HEK293 (cell line): ENCODE measurements around the gene CST7.

ENCODE experiments used
- CTCF ChIA-PET: fragments of 350-600 bp; formaldehyde crosslinking; extraction: SDS; loops from one replicate; lab custom pipeline; 2021; ENCODE audit warnings: antibody characterized with exemption; lab: Yijun Ruan, JAX
- POLR2A ChIA-PET: fragments of 300-600 bp; formaldehyde crosslinking; extraction: SDS; loops from one replicate; lab custom pipeline; 2020; ENCODE audit warnings: antibody characterized with exemption, inconsistent platforms; lab: Yijun Ruan, JAX
- H3K27ac ChIP-seq: fragments of 200-500 bp; sonication (Bioruptor generic); 2 replicates; pipeline ENCODE4 v1.5.1; 2014; ENCODE audit warnings: low read depth, low read length, control low read depth, inconsistent platforms; ENCODE audit errors: extremely low read depth
- H3K36me3 ChIP-seq, 2 experiments: fragments of 200-500 bp in 1 of 2; sonication (Bioruptor generic) in 1 of 2; 1 replicate in 1 of 2; 2 replicates in 1 of 2; pipeline ENCODE4 v1.5.1; 2014 to 2017; ENCODE audit warnings: inconsistent platforms in 2 of 2, low read length in 2 of 2; ENCODE audit not compliant: control insufficient read depth in 2 of 2, insufficient read depth in 1 of 2
- H3K4me1 ChIP-seq: fragments of 200-500 bp; sonication (Bioruptor generic); 2 replicates; pipeline ENCODE4 v1.5.1; 2014; ENCODE audit warnings: mild to moderate bottlenecking, low read length, inconsistent platforms; ENCODE audit not compliant: control insufficient read depth, insufficient read depth
- H3K4me3 ChIP-seq: 2 replicates; pipeline ENCODE4 v1.5.1; 2011; ENCODE audit warnings: low read depth, mild to moderate bottlenecking, control low read depth, low read length, moderate library complexity
- H3K9me3 ChIP-seq: fragments of 200-500 bp; sonication (Bioruptor generic); 2 replicates; pipeline ENCODE4 v1.5.1; 2014; ENCODE audit warnings: low read depth, low read length, inconsistent platforms; ENCODE audit not compliant: control insufficient read depth, insufficient read depth
- ATF2 ChIP-seq: fragments of 450-650 bp; formaldehyde crosslinking; IDR thresholded peaks from 2 replicates; pipeline ENCODE4 v1.5.1; 2016; ENCODE audit warnings: missing biosample characterization, missing genetic modification characterization, low read depth
- EGR2 ChIP-seq: fragments of 450-650 bp; formaldehyde crosslinking; IDR thresholded peaks from 2 replicates; pipeline ENCODE4 v1.5.1; 2016; ENCODE audit warnings: low read depth, missing biosample characterization, missing genetic modification characterization
- HOXD13 ChIP-seq: sonication (generic); formaldehyde crosslinking; IDR thresholded peaks from 2 replicates; pipeline ENCODE4 v1.8.0; 2022; ENCODE audit warnings: missing genetic modification reagents, borderline replicate concordance
- KLF1 ChIP-seq: fragments of 450-650 bp; formaldehyde crosslinking; IDR thresholded peaks from 2 replicates; pipeline ENCODE4 v1.5.1; 2016; ENCODE audit warnings: missing biosample characterization, missing genetic modification characterization
- SP7 ChIP-seq: fragments of 450-650 bp; formaldehyde crosslinking; IDR thresholded peaks from 2 replicates; pipeline ENCODE4 v1.5.1; 2016; ENCODE audit warnings: missing biosample characterization, missing genetic modification characterization
- ZBTB21 ChIP-seq: fragments of 450-650 bp; formaldehyde crosslinking; IDR thresholded peaks from 2 replicates; pipeline ENCODE4 v1.5.1; 2017; ENCODE audit warnings: missing biosample characterization, missing genetic modification characterization
- ZFHX2 ChIP-seq: fragments of 450-650 bp; formaldehyde crosslinking; conservative IDR thresholded peaks from 2 replicates; pipeline ENCODE4 v1.5.1; 2016; ENCODE audit warnings: missing biosample characterization, missing genetic modification characterization
- ZFP37 ChIP-seq: fragments of 450-650 bp; formaldehyde crosslinking; IDR thresholded peaks from 2 replicates; pipeline ENCODE4 v1.5.1; 2016; ENCODE audit warnings: missing biosample characterization, missing genetic modification characterization
- ZFP69B ChIP-seq: fragments of 450-650 bp; formaldehyde crosslinking; IDR thresholded peaks from 2 replicates; pipeline ENCODE4 v1.5.1; 2016; ENCODE audit warnings: missing biosample characterization, missing genetic modification characterization
- ZNF18 ChIP-seq: fragments of 450-650 bp; formaldehyde crosslinking; IDR thresholded peaks from 2 replicates; pipeline ENCODE4 v1.5.1; 2016; ENCODE audit warnings: missing biosample characterization, missing genetic modification characterization
- ZNF394 ChIP-seq: fragments of 450-650 bp; formaldehyde crosslinking; IDR thresholded peaks from 2 replicates; pipeline ENCODE4 v1.5.1; 2016; ENCODE audit warnings: missing biosample characterization, missing genetic modification characterization, mild to moderate bottlenecking, moderate library complexity, borderline replicate concordance
- ZNF558 ChIP-seq: fragments of 450-650 bp; formaldehyde crosslinking; IDR thresholded peaks from 2 replicates; pipeline ENCODE4 v1.5.1; 2016; ENCODE audit warnings: missing biosample characterization, missing genetic modification characterization
- ZNF776 ChIP-seq: fragments of 450-650 bp; formaldehyde crosslinking; IDR thresholded peaks from 2 replicates; pipeline ENCODE4 v1.5.0; 2017; ENCODE audit warnings: missing biosample characterization, missing genetic modification characterization, borderline replicate concordance
- ZNF791 ChIP-seq: fragments of 450-650 bp; formaldehyde crosslinking; IDR thresholded peaks from 2 replicates; pipeline ENCODE4 v1.5.1; 2016; ENCODE audit warnings: missing biosample characterization, missing genetic modification characterization

The CST7 gene

GRCh38 chr20:24985802-24986201 is 36.7 kb downstream of the CST7 start:
- H3K4me3 ChIP-seq, result no peak overlapping the region
- H3K9me3 ChIP-seq, result no peaks in the 10 kb centered on the region
- CTCF ChIA-PET, result interaction anchor here (0.6 kb wide), 1 partner anchor 55 kb away, joined by 3 read pairs; no protein-coding TSS in a partner anchor
- POLR2A ChIA-PET, result no interaction called here
- TF ChIP-seq ZNF791 (tag by site-specific recombination), result no peak
- no peak for TF ChIP-seq ZNF558 (tag by site-specific recombination)
- peaks cover 5 to 36% of the 10 kb centered on the region in 2 experiments; a peak in 2 of 3 replicates for H3K36me3 ChIP-seq
- H3K4me1 ChIP-seq, result no peaks in the 10 kb centered on the region; the same call in none of the 2 replicates
- no peak overlapping the region for H3K27ac ChIP-seq

GRCh38 chr20:24986436-24987015 is 37.5 kb downstream of the CST7 start:
- Histone ChIP-seq H3K4me3 (no peak overlapping the region), H3K36me3 (peaks cover 5 to 29% of the 10 kb centered on the region in 2 experiments; a peak in 2 of 3 replicates), H3K9me3 (no peaks in the 10 kb centered on the region), H3K4me1 (no peaks in the 10 kb centered on the region; the same call in none of the 2 replicates), H3K27ac (no peak overlapping the region)
- ChIA-PET CTCF (interaction anchor here (0.6 kb wide), 1 partner anchor 56 kb away, joined by 3 read pairs; no protein-coding TSS in a partner anchor), POLR2A (no interaction called here)
- no peak for TF ChIP-seq ZFP69B (tag by site-specific recombination)
- no peak for TF ChIP-seq KLF1 (tag by site-specific recombination)

GRCh38 chr20:24987244-24987643 is 38.2 kb downstream of the CST7 start:
- Histone ChIP-seq H3K36me3 (peaks cover 5 to 21% of the 10 kb centered on the region in 2 experiments; a peak in 2 of 3 replicates), H3K4me1 (no peaks in the 10 kb centered on the region; the same call in none of the 2 replicates), H3K27ac (no peak overlapping the region), H3K9me3 (no peaks in the 10 kb centered on the region), H3K4me3 (no peak overlapping the region)
- CTCF ChIA-PET, result no interaction called here
- TF ChIP-seq ZFHX2 (peak; percentile 78), SP7 (tag by site-specific recombination) (peak; percentile 85), ZNF776 (no peak), EGR2 (peak; percentile 55), ZFP37 (tag by site-specific recombination) (no peak), ZBTB21 (tag by site-specific recombination) (no peak), ZNF18 (tag by site-specific recombination) (no peak), HOXD13 (CRISPR knock-in tag) (peak; percentile 47; the same call in 1 of the 2 replicates), ATF2 (tag by site-specific recombination) (no peak), ZNF394 (tag by site-specific recombination) (no peak)
- POLR2A ChIA-PET, result no interaction called here
